ENCODE measurements around the gene HMCN1. TPM values are rescaled to one million over a fixed set of nuclear protein-coding genes. Genes with fewer than 3 reads are reported as not detected.

Gene HMCN1
- total and polyA plus RNA-seq, 2 experiments from 2014 or later, result 1.6 to 8.7 TPM

DNA sequence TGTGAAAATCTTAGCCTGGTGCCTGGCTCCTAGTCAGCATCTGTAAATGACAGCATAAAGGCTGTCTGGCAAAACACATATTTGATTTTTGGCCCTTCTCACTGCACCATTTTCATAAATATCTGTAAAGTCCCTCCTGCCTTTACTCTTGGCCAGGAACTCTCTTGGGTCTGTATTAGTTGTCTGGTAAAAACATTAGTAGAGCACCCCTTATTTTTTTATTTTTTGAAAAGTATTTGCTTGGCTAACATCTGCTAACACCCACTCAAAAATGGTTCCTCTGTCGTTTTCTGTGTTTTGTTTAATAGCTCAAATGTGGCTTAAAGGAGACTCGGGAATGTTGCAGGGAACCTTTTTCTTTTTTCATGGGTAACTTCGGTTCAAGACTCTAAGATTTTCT, 293.4 kb downstream of the HMCN1 start:
- Histone ChIP-seq H3K9me2 (ENCODE audit: insufficient read depth) (no peaks in the 10 kb centered on the region), H2AFZ (no peak overlapping the region), H3K27ac (ENCODE audit: low read depth) (no peak overlapping the region), H3K36me3 (ENCODE audit: insufficient read depth) (no peaks in the 10 kb centered on the region), H3K4me3 (no peak overlapping the region), H3K27me3 (ENCODE audit: insufficient read depth) (no peaks in the 10 kb centered on the region), H3K79me2 (replicated peaks; ENCODE audit: insufficient read depth) (no peaks in the 10 kb centered on the region), H3K4me2 (no peak overlapping the region), H4K20me1 (replicated peaks; ENCODE audit: insufficient read depth) (no peaks in the 10 kb centered on the region), H3F3A (replicated peaks; ENCODE audit: low read depth) (no peaks in the 10 kb centered on the region), H3K4me1 (ENCODE audit: insufficient read depth) (no peaks in the 10 kb centered on the region)
- Mint-ChIP-seq H3K27ac (no peak overlapping the region), H3K4me1 (no peaks in the 10 kb centered on the region), H3K27me3 (ENCODE audit: insufficient read depth, low read depth, poor library complexity) (no peaks in the 10 kb centered on the region), H3K9me3 (no peaks in the 10 kb centered on the region), H3K4me3 (no peak overlapping the region), H3K36me3 (ENCODE audit: low read depth) (peaks cover 4% of the 10 kb centered on the region; the same call in 1 of the 3 replicates)
- TF ChIP-seq ZNF114 (CRISPR knock-in tag; IDR thresholded peaks at IDR 0.05), result no peak
- no peak for TF ChIP-seq POLR2AphosphoS5 (IDR thresholded peaks at IDR 0.05; ENCODE audit: low read depth)
- no peak for TF ChIP-seq EZH2 (IDR thresholded peaks at IDR 0.05; ENCODE audit: low read depth, unreplicated experiment)
- TF ChIP-seq EZH2phosphoT487 (IDR thresholded peaks at IDR 0.05; ENCODE audit: unreplicated experiment), result no peak
- TF ChIP-seq CREB1 (CRISPR knock-in tag; IDR thresholded peaks at IDR 0.05; ENCODE audit: low read depth), result no peak
- no peak for TF ChIP-seq JUNB (IDR thresholded peaks at IDR 0.05; ENCODE audit: unreplicated experiment)
- TF ChIP-seq, protein P1, sequence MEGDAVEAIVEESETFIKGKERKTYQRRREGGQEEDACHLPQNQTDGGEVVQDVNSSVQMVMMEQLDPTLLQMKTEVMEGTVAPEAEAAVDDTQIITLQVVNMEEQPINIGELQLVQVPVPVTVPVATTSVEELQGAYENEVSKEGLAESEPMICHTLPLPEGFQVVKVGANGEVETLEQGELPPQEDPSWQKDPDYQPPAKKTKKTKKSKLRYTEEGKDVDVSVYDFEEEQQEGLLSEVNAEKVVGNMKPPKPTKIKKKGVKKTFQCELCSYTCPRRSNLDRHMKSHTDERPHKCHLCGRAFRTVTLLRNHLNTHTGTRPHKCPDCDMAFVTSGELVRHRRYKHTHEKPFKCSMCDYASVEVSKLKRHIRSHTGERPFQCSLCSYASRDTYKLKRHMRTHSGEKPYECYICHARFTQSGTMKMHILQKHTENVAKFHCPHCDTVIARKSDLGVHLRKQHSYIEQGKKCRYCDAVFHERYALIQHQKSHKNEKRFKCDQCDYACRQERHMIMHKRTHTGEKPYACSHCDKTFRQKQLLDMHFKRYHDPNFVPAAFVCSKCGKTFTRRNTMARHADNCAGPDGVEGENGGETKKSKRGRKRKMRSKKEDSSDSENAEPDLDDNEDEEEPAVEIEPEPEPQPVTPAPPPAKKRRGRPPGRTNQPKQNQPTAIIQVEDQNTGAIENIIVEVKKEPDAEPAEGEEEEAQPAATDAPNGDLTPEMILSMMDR (conservative IDR thresholded peaks at IDR 0.05; ENCODE audit: low read depth in 2 of 2), result no peak
- TF ChIP-seq, protein P2, sequence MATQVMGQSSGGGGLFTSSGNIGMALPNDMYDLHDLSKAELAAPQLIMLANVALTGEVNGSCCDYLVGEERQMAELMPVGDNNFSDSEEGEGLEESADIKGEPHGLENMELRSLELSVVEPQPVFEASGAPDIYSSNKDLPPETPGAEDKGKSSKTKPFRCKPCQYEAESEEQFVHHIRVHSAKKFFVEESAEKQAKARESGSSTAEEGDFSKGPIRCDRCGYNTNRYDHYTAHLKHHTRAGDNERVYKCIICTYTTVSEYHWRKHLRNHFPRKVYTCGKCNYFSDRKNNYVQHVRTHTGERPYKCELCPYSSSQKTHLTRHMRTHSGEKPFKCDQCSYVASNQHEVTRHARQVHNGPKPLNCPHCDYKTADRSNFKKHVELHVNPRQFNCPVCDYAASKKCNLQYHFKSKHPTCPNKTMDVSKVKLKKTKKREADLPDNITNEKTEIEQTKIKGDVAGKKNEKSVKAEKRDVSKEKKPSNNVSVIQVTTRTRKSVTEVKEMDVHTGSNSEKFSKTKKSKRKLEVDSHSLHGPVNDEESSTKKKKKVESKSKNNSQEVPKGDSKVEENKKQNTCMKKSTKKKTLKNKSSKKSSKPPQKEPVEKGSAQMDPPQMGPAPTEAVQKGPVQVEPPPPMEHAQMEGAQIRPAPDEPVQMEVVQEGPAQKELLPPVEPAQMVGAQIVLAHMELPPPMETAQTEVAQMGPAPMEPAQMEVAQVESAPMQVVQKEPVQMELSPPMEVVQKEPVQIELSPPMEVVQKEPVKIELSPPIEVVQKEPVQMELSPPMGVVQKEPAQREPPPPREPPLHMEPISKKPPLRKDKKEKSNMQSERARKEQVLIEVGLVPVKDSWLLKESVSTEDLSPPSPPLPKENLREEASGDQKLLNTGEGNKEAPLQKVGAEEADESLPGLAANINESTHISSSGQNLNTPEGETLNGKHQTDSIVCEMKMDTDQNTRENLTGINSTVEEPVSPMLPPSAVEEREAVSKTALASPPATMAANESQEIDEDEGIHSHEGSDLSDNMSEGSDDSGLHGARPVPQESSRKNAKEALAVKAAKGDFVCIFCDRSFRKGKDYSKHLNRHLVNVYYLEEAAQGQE (IDR thresholded peaks at IDR 0.05; ENCODE audit: unreplicated experiment), result no peak
- TF ChIP-seq, protein P3, sequence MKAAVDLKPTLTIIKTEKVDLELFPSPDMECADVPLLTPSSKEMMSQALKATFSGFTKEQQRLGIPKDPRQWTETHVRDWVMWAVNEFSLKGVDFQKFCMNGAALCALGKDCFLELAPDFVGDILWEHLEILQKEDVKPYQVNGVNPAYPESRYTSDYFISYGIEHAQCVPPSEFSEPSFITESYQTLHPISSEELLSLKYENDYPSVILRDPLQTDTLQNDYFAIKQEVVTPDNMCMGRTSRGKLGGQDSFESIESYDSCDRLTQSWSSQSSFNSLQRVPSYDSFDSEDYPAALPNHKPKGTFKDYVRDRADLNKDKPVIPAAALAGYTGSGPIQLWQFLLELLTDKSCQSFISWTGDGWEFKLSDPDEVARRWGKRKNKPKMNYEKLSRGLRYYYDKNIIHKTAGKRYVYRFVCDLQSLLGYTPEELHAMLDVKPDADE (IDR thresholded peaks at IDR 0.05), result no peak
- no peak for TF ChIP-seq ZNF331 (CRISPR knock-in tag; IDR thresholded peaks at IDR 0.05; ENCODE audit: low read depth)
- TF ChIP-seq STAT1 (IDR thresholded peaks at IDR 0.05; ENCODE audit: unreplicated experiment), result no peak
- no peak for TF ChIP-seq NANOG (IDR thresholded peaks at IDR 0.05; ENCODE audit: borderline replicate concordance)
- TF ChIP-seq, protein P4, sequence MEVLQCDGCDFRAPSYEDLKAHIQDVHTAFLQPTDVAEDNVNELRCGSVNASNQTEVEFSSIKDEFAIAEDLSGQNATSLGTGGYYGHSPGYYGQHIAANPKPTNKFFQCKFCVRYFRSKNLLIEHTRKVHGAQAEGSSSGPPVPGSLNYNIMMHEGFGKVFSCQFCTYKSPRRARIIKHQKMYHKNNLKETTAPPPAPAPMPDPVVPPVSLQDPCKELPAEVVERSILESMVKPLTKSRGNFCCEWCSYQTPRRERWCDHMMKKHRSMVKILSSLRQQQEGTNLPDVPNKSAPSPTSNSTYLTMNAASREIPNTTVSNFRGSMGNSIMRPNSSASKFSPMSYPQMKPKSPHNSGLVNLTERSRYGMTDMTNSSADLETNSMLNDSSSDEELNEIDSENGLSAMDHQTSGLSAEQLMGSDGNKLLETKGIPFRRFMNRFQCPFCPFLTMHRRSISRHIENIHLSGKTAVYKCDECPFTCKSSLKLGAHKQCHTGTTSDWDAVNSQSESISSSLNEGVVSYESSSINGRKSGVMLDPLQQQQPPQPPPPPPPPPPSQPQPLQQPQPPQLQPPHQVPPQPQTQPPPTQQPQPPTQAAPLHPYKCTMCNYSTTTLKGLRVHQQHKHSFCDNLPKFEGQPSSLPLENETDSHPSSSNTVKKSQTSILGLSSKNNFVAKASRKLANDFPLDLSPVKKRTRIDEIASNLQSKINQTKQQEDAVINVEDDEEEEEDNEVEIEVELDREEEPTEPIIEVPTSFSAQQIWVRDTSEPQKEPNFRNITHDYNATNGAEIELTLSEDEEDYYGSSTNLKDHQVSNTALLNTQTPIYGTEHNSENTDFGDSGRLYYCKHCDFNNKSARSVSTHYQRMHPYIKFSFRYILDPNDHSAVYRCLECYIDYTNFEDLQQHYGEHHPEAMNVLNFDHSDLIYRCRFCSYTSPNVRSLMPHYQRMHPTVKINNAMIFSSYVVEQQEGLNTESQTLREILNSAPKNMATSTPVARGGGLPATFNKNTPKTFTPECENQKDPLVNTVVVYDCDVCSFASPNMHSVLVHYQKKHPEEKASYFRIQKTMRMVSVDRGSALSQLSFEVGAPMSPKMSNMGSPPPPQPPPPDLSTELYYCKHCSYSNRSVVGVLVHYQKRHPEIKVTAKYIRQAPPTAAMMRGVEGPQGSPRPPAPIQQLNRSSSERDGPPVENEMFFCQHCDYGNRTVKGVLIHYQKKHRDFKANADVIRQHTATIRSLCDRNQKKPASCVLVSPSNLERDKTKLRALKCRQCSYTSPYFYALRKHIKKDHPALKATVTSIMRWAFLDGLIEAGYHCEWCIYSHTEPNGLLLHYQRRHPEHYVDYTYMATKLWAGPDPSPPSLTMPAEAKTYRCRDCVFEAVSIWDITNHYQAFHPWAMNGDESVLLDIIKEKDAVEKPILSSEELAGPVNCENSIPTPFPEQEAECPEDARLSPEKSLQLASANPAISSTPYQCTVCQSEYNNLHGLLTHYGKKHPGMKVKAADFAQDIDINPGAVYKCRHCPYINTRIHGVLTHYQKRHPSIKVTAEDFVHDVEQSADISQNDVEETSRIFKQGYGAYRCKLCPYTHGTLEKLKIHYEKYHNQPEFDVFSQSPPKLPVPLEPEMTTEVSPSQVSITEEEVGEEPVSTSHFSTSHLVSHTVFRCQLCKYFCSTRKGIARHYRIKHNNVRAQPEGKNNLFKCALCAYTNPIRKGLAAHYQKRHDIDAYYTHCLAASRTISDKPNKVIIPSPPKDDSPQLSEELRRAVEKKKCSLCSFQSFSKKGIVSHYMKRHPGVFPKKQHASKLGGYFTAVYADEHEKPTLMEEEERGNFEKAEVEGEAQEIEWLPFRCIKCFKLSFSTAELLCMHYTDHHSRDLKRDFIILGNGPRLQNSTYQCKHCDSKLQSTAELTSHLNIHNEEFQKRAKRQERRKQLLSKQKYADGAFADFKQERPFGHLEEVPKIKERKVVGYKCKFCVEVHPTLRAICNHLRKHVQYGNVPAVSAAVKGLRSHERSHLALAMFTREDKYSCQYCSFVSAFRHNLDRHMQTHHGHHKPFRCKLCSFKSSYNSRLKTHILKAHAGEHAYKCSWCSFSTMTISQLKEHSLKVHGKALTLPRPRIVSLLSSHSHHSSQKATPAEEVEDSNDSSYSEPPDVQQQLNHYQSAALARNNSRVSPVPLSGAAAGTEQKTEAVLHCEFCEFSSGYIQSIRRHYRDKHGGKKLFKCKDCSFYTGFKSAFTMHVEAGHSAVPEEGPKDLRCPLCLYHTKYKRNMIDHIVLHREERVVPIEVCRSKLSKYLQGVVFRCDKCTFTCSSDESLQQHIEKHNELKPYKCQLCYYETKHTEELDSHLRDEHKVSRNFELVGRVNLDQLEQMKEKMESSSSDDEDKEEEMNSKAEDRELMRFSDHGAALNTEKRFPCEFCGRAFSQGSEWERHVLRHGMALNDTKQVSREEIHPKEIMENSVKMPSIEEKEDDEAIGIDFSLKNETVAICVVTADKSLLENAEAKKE (CRISPR knock-in tag; IDR thresholded peaks at IDR 0.05), result no peak
- ATAC-seq (no peak), DNase-seq (ENCODE audit: low spot score) (no peak)
